Tibial nerve (tissue), 4 donors: ENCODE results near the gene BEND5. TPM values are rescaled to one million over a fixed set of nuclear protein-coding genes. Genes with fewer than 3 reads are reported as not detected.

ENCODE experiments used
- DNase-seq, 2 donors: peaks; one replicate each; pipeline ENCODE4 v3.0.0-alpha.2; 2019; ENCODE audit warnings: low spot score in 2 of 2
- H3K27ac ChIP-seq, 4 donors: fragments of 200-600 bp; sonication (generic) in 3 of 4; one replicate each; pipeline ENCODE4 v1.5.1; 2017 to 2019; ENCODE audit warnings: mild to moderate bottlenecking in 1 of 4
- H3K27me3 ChIP-seq, 2 donors: fragments of 200-600 bp; sonication (generic) in 1 of 2; one replicate each; pipeline versions ENCODE4 v1.5.1 to v1.6.0; 2017 to 2019
- H3K36me3 ChIP-seq, 3 donors: fragments of 200-600 bp; sonication (generic); one replicate each; pipeline ENCODE4 v1.5.1; 2018 to 2019
- H3K4me1 ChIP-seq, 4 donors: fragments of 200-600 bp; sonication (generic) in 3 of 4; one replicate each; pipeline ENCODE4 v1.5.1; 2017 to 2019
- H3K4me3 ChIP-seq, 4 donors: fragments of 200-600 bp; sonication (generic) in 3 of 4; one replicate each; pipeline ENCODE4 v1.5.1; 2017 to 2019; ENCODE audit warnings: mild to moderate bottlenecking in 1 of 4, moderate library complexity in 1 of 4
- H3K9me3 ChIP-seq, 4 donors: fragments of 200-600 bp; sonication (generic) in 3 of 4; one replicate each; pipeline ENCODE4 v1.5.1; 2017 to 2019
- EP300 ChIP-seq, 2 donors: sonication (generic); formaldehyde crosslinking; IDR thresholded peaks; one replicate each; pipeline ENCODE4 v1.6.1; 2017; ENCODE audit warnings: antibody characterized with exemption in 2 of 2, mild to moderate bottlenecking in 1 of 2
- POLR2A ChIP-seq, 2 donors: fragments of 450-650 bp; IDR thresholded peaks; one replicate each; pipeline ENCODE4 v1.6.1; 2017; ENCODE audit warnings: antibody characterized with exemption in 2 of 2, mild to moderate bottlenecking in 2 of 2, moderate library complexity in 2 of 2
- WGBS, 2 donors: methylation state at CpG; one replicate each; pipeline ENCODE4 v1.1.5; 2018; 5-methylcytosine and 5-hydroxymethylcytosine counted together
- total RNA-seq, 4 donors: library from RNA; depleted of rRNA; stranded (reverse); fragments of >200 nt; gene quantifications; one replicate each; pipeline ENCODE4 v1.1.0, GENCODE V29; 2016
- TF ChIP-seq, protein P1 (sequence below), 5 experiments: fragments of 200-600 bp in 3 of 5; fragments of 450-650 bp in 2 of 5; sonication (generic) in 3 of 5; IDR thresholded peaks; one replicate each; pipeline ENCODE4 v1.5.1; 2016 to 2019; ENCODE audit warnings: antibody characterized with exemption in 5 of 5, mild to moderate bottlenecking in 3 of 5, moderate library complexity in 2 of 5

BEND5 gene
- total RNA-seq, 4 donors from 2014 or later, result 1.5 to 4.7 (median 2.8) TPM

DNA sequence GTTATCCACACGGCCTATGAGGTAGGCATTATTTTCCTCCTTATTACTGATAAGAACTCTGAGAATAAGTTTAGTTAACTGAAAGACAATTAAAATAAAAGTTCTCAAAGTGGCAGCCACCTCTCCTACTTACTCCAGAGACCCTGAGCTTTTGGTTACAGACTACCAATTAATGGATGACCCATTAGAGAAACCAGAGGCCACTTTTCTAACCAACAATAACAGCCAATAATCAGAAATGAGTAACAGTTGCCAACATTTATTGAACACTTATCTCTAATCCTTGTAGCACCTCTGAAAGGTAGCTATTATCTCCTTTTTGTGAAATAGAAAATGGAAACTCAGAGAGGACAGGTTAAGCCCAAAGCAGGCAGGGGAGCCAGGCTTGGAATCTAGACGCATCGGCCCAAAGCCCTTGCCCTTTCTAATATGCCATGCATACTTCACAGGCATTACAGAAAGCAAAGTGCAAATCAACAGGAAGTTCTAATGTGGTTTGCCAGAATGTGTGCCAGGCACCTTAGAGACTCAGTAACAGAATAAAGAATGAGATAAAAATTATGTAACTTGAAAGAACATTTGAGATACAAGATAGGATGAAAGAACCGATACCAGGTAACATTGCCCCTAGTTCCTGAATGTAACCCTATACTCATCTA is 50.0 kb downstream of the BEND5 start:
- Histone ChIP-seq H3K4me1 (no peaks in the 10 kb centered on the region), H3K27me3 (no peaks in the 10 kb centered on the region), H3K27ac (no peak overlapping the region), H3K4me3 (no peak overlapping the region), H3K9me3 (no peaks in the 10 kb centered on the region), H3K36me3 (peaks cover 0 to 27% (median 0%) of the 10 kb centered on the region in 3 donors)
- WGBS, 2 donors, result 92 to 96% methylated on average over 4 of the region's 4 CpGs
- no peak for DNase-seq
- TF ChIP-seq, protein P1, sequence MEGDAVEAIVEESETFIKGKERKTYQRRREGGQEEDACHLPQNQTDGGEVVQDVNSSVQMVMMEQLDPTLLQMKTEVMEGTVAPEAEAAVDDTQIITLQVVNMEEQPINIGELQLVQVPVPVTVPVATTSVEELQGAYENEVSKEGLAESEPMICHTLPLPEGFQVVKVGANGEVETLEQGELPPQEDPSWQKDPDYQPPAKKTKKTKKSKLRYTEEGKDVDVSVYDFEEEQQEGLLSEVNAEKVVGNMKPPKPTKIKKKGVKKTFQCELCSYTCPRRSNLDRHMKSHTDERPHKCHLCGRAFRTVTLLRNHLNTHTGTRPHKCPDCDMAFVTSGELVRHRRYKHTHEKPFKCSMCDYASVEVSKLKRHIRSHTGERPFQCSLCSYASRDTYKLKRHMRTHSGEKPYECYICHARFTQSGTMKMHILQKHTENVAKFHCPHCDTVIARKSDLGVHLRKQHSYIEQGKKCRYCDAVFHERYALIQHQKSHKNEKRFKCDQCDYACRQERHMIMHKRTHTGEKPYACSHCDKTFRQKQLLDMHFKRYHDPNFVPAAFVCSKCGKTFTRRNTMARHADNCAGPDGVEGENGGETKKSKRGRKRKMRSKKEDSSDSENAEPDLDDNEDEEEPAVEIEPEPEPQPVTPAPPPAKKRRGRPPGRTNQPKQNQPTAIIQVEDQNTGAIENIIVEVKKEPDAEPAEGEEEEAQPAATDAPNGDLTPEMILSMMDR (IDR thresholded peaks at IDR 0.05), result no peak

DNA sequence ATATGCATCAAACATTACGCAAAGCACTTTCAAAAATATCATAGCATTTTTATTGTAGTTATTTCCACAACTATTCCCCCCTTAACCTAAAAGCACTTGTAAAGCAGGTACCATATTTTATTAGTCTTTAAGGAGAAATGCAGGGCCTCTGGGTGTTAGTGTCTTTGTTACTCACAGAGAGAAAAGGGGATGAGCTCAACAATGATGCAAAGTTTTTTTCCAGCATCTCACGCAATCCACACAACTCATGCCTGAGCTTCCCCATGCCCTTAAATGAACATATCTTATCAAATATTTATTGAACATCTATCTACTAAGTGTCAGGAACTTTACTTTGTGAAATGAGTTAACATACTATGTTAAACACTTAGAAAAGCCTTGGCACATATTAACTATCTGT is 50.6 kb downstream of the BEND5 start:
- Histone ChIP-seq H3K36me3 (peaks cover 0 to 22% (median 0%) of the 10 kb centered on the region in 3 donors), H3K4me3 (no peak overlapping the region), H3K27me3 (no peaks in the 10 kb centered on the region), H3K27ac (no peak overlapping the region), H3K4me1 (no peaks in the 10 kb centered on the region), H3K9me3 (no peaks in the 10 kb centered on the region)
- 96 to 97% methylated on average over 2 of the region's 2 CpGs for WGBS, 2 donors
- TF ChIP-seq EP300 (IDR thresholded peaks at IDR 0.05), result no peak
- TF ChIP-seq, protein P1 (IDR thresholded peaks at IDR 0.05), result no peak
- TF ChIP-seq POLR2A (IDR thresholded peaks at IDR 0.05), result no peak
- no peak for DNase-seq

DNA sequence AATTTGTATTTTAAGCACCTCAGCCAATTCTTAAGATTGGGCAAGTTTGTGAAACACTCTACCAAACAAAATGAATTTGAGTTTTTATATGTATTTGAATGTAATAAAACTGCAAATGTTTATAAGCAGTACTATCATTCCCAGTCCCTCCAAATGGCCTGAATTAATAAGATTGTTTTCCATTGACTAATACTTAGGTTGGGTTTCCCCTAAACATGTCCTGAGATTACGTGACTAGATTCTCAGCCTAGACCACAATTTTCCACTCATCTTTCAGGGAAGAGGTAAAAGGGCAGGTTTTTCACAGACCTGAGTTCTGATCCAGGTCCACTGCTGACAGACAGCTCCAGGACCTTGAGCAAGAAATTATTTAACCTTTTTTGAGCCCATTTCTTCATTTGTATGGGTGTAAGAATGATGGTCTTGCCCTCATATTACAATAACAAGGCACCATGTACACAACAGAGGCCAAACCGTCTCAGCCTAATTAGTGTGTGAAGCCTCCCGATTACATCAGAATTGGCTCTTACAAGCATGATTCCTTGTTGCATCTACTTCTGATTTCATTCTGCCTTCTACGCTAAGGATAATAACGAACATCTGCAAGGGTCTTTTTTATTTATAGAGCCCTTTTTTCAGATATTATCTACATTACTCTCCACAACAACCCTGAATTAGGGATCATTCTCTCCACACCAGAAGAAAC is 51.2 kb downstream of the BEND5 start:
- no peaks in the 10 kb centered on the region for H3K4me1 ChIP-seq
- no peaks in the 10 kb centered on the region for H3K9me3 ChIP-seq
- no peaks in the 10 kb centered on the region for H3K27me3 ChIP-seq
- 77 to 88% methylated on average over 5 of the region's 5 CpGs for WGBS, 2 donors
- no peak overlapping the region for H3K4me3 ChIP-seq
- TF ChIP-seq EP300 (IDR thresholded peaks at IDR 0.05) (no peak), POLR2A (IDR thresholded peaks at IDR 0.05) (no peak)
- TF ChIP-seq, protein P1 (IDR thresholded peaks at IDR 0.05), result no peak
- peaks cover 0 to 22% (median 0%) of the 10 kb centered on the region in 3 donors for H3K36me3 ChIP-seq
- H3K27ac ChIP-seq, result no peak overlapping the region
- no peak for DNase-seq

DNA sequence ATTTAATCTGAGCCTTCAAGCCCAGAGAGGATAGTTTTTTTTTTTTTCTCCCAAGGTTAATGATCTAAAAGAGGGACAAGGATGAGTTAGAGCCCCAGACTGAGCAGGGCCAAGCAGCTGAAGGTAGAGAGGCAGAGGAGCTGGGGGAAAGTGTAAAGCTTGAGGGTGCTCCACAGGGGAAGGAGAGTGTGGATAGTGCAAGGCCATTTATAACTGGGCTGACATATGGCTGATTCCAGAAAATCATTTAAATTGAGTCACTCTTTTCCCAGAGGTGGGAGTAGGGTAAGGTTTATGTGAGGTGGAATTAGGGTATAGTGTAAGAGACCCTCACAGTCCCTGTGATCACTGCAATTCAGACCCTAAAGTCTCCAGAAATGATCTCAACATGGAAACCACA is 55.8 kb downstream of the BEND5 start:
- no peaks in the 10 kb centered on the region for H3K4me1 ChIP-seq
- no peaks in the 10 kb centered on the region for H3K36me3 ChIP-seq
- H3K4me3 ChIP-seq, result no peak overlapping the region
- H3K9me3 ChIP-seq, result no peaks in the 10 kb centered on the region
- no peak for DNase-seq
- no peaks in the 10 kb centered on the region for H3K27me3 ChIP-seq
- no peak overlapping the region for H3K27ac ChIP-seq
- TF ChIP-seq, protein P1 (IDR thresholded peaks at IDR 0.05), result no peak
- no peak for TF ChIP-seq EP300 (IDR thresholded peaks at IDR 0.05)
- no peak for TF ChIP-seq POLR2A (IDR thresholded peaks at IDR 0.05)

DNA sequence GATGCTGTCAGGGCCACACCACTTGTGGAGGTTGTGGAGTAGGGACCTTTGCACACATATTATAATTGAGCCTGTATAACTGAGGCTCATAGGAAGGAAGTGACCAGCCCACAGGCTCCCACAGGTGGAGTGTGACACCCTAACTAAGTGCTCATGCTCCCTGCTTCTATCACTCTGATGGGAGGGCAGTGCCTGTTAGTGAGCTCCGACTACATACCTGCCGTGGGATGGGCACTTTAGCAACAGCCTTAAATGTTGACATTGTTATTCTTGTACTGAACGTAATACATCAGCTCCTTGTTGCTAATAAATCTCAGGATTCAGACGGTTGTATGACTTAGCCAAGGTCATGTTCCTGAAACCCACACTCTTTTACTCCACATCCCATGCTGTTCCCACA is 58.0 kb downstream of the BEND5 start:
- H3K4me3 ChIP-seq, result no peak overlapping the region
- 68 to 76% methylated on average over 4 of the region's 4 CpGs for WGBS, 2 donors
- no peaks in the 10 kb centered on the region for H3K36me3 ChIP-seq
- H3K27ac ChIP-seq, result no peak overlapping the region
- H3K4me1 ChIP-seq, result no peaks in the 10 kb centered on the region
- H3K9me3 ChIP-seq, result no peaks in the 10 kb centered on the region
- H3K27me3 ChIP-seq, result no peaks in the 10 kb centered on the region
- DNase-seq, result no peak
- TF ChIP-seq POLR2A (IDR thresholded peaks at IDR 0.05) (no peak), EP300 (IDR thresholded peaks at IDR 0.05) (no peak)
- TF ChIP-seq, protein P1 (IDR thresholded peaks at IDR 0.05), result no peak
